GM15510 (cell line): ENCODE measurements around the gene CCDC88B.

Experiments
- POLR2A ChIP-seq: IDR thresholded peaks from 3 replicates; pipeline ENCODE4 v1.6.1; 2011; ENCODE audit warnings: borderline replicate concordance; ENCODE audit not compliant: insufficient read length; ENCODE audit errors: extremely low read depth

The CCDC88B gene

GRCh38 chr11:64367931-64368672 lies 28.1 kb downstream of the CCDC88B start:
- TF ChIP-seq POLR2A, result no peak

- TF ChIP-seq POLR2A, result no peak
Observed at GRCh38 chr11:64368673-64369074, 28.7 kb downstream of the CCDC88B start.

- TF ChIP-seq POLR2A, result no peak
Observed at GRCh38 chr11:64369440-64370421, 29.7 kb downstream of the CCDC88B start.

- no peak for TF ChIP-seq POLR2A
Observed at GRCh38 chr11:64371201-64371600, 31.2 kb downstream of the CCDC88B start.

- no peak for TF ChIP-seq POLR2A
Observed at GRCh38 chr11:64372021-64372420, 32.0 kb downstream of the CCDC88B start.

- TF ChIP-seq POLR2A, result no peak
Observed at GRCh38 chr11:64372802-64373597, 33.0 kb downstream of the CCDC88B start.

- no peak for TF ChIP-seq POLR2A
Observed at GRCh38 chr11:64373598-64373974, 33.6 kb downstream of the CCDC88B start.

GRCh38 chr11:64376071-64376470 lies 36.1 kb downstream of the CCDC88B start:
- no peak for TF ChIP-seq POLR2A

GRCh38 chr11:64378335-64378880 lies 38.4 kb downstream of the CCDC88B start:
- no peak for TF ChIP-seq POLR2A

GRCh38 chr11:64379160-64379559 lies 39.2 kb downstream of the CCDC88B start:
- TF ChIP-seq POLR2A, result no peak

GRCh38 chr11:64379817-64380709 lies 40.1 kb downstream of the CCDC88B start:
- no peak for TF ChIP-seq POLR2A

GRCh38 chr11:64381350-64381749 lies 41.3 kb downstream of the CCDC88B start:
- TF ChIP-seq POLR2A, result no peak

- TF ChIP-seq POLR2A, result no peak
Observed at GRCh38 chr11:64382047-64382446, 42.0 kb downstream of the CCDC88B start.
